GM19395 (cell line): ENCODE results near the gene PIKFYVE.
"Not testable (repeated sequence)": the region's sequence is repeated elsewhere in the genome, so short reads cannot be mapped to it uniquely, and the experiment has no call there.

Source experiments
- ATAC-seq: cut with Tn5 transposase; IDR thresholded peaks from one replicate; pipeline ENCODE4 v1.9.1; 2021; ENCODE audit warnings: mild to moderate bottlenecking, moderate library complexity; ENCODE audit not compliant: unreplicated experiment

PIKFYVE gene

DNA sequence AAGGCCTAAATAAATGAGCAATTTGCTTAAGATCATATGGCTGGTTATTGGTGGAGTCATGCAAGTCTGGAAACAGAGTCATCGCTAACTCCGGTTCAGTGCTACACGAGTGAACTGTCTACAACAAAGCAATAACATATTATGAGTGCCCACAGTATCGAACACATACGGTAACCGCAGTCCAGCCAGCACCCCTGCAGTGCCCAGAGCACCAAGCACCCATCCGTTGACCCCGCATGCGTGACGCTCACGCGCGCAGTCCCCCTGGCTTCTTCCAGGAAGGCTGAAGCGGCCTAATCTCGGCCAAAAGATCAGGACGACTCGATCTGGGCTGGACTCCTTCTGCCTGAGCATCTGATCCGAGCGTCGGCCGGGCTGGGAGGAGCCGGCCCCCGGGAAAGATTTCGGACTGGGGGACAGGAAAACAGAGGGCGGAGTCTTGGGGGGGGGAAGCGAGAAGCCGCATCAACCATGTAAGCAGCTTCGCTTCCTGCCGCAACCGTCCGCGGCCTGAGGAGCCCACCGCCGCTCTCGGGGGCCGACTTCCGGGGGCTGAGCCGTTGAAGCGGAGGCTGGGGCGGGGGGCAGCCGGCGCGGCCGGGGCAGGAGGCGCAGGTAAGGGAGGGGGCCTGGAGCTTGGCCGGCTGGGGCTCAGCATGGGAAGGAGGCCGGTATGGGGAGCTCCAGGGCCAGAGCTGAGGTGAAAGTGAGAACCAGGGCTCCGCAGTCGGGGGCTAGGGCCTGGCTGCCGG lies at the start of gene PIKFYVE:
Gene PIKFYVE (plus strand): TSS at position 455 of the 752 bp plus-strand sequence. CDS start 5,265 bp downstream, outside the sequence.
- ATAC-seq = peak; percentile 81

- ATAC-seq = not testable (repeated sequence)
These were observed 44.2 kb upstream of the PIKFYVE start for GRCh38 chr2:208221873-208222272.

GRCh38 chr2:208222351-208222750 lies 43.7 kb upstream of the PIKFYVE start:
- ATAC-seq = no peak

DNA sequence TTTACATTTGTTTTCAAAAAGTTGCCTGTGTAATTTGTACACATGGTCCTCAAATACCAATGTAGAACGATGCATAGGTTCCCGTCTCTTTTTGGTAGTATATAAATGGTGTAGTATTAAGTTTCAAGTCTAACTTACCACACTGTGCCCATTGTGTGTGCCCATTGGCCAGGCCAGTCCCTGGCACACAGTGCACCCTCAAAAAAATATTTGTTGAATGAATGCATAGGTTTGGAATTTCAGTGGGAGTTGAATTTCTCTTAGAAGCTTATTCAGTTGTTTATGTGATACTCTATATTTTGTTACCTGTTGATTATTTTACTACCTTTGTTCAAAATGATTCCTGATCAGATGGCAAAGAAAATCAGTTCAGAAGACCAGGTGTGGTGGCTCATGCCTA lies 41.3 kb upstream of the PIKFYVE start:
- no peak for ATAC-seq

GRCh38 chr2:208227581-208228232 lies 38.3 kb upstream of the PIKFYVE start:
- ATAC-seq = no peak

GRCh38 chr2:208228476-208228875 lies 37.6 kb upstream of the PIKFYVE start:
- no peak for ATAC-seq

DNA sequence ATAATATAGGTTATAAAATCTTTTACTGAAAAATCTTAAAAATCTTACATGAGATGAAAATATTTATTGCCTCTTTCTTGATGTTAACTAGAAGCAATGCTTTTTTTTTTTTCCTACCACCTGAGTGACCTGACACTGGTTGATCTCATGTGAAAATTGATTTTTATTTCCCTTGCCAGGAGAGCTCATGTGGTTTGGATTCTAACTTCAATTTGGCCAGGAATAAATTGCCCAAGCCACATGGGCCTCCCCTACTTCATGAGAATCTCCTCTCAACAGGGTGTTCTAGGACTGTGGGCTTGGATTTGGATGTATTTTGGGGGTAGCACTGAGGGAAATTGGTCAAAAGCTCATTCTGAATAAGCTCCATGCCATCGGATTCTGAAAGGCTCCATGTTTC lies 31.3 kb upstream of the PIKFYVE start:
- ATAC-seq = no peak

GRCh38 chr2:208235860-208236259 lies 30.2 kb upstream of the PIKFYVE start:
- no peak for ATAC-seq

GRCh38 chr2:208239770-208240493 lies 26.1 kb upstream of the PIKFYVE start:
- ATAC-seq = no peak

DNA sequence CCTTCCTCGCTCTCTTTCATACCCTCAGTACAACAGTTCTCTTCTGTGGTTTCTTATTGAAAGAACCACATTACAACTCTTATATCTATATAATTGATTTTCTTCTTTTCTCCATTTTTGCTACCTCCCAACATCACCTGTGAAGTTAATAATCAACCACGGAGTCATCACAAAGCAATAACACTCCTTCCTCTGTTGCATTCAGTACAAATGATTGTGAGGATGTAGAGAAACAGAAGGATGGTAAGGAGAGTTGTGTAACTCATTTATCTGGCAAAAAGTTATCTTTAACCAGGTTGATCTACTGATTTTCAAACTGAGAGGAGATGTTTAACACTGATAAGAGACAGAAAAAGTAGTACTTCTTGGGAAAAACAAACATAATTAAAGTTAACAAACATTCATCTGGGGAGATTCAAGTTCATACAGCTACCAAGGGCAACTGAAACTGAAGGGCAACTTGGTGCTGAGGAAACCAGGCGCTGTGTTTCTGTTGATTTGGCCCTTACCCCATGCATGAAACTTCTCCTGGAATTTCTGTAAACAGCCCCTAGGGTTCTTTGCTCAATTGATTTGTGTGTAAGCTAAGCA lies 25.3 kb upstream of the PIKFYVE start:
- ATAC-seq = no peak

GRCh38 chr2:208244422-208244821 lies 21.6 kb upstream of the PIKFYVE start:
- ATAC-seq = no peak

GRCh38 chr2:208245746-208246145 lies 20.3 kb upstream of the PIKFYVE start:
- ATAC-seq = no peak

GRCh38 chr2:208248601-208249000 lies 17.5 kb upstream of the PIKFYVE start:
- ATAC-seq = no peak

- no peak for ATAC-seq
These were observed 16.8 kb upstream of the PIKFYVE start for GRCh38 chr2:208249296-208249695.

DNA sequence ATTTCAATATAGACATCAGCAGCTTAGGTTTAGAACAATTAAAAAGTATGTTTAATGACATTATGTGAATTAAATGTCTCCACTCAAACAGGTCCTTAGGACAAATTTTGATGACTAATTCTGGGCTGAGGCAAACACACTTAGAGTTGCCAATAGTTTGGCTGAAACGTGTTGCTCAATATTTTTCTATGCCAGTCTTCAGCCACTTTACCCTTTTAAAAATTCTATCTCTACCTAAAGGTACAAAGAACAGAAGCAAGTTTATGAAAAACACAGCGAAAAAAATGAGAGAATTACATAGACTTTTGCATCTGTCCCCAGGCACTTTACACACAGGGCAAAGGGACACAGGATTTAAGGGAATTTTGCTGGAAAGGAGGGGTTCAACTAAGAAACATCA lies 15.7 kb upstream of the PIKFYVE start:
- no peak for ATAC-seq

DNA sequence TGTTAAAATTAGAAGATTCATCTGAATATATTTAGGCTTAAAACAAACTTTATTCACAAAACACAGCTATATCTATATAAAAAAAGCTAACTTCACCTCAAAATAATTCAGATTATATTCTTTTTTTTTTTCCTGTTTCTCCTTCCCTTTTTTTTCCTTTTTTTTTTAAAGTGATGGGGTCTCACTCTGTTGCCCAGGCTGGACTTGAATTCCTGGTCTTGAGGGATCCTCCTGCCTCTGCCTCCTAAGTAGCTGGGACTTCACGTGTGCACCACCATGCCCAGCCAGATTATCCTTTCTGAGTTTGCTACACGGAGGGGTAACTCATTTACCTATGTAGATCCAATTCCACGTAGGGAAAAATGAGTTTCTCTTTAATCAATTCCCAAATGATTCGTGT lies 15.0 kb upstream of the PIKFYVE start:
- ATAC-seq = no peak

DNA sequence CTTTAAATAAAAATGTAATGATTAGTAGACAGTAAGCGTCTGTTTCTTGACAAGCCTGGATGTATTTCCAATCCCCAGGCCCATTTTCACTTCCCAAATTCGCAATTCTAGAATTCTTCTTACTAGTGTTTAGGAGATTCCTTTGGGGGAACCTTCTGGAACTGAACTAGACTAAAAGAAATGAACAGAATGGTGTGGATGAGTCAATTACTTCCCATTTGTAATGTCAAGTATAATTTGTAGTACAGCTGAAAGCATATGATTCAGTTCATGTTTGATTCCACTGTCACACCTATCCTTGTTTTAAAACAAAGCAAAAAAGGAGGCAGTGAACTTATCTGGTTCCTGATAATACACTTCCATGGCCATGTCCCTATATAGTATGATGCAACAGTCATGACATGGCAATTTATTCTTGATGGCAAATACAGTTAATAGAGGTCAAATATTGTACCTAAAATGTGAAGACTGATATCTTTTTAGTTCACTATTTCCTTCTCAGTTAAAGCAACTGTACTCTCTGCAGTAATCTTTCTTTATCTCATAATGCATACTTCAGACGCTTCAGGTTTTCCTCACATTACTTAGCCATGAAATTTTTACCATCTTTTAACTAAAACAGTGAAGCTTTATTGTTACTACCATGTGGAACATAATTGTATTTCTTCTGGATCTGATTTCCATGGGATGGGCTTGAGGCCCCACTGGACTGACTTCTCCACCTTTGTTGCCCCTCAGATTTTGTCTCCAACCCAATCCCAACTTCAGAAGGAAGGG lies 13.2 kb upstream of the PIKFYVE start:
- ATAC-seq = no peak

GRCh38 chr2:208253600-208254117 lies 12.4 kb upstream of the PIKFYVE start:
- ATAC-seq = no peak

DNA sequence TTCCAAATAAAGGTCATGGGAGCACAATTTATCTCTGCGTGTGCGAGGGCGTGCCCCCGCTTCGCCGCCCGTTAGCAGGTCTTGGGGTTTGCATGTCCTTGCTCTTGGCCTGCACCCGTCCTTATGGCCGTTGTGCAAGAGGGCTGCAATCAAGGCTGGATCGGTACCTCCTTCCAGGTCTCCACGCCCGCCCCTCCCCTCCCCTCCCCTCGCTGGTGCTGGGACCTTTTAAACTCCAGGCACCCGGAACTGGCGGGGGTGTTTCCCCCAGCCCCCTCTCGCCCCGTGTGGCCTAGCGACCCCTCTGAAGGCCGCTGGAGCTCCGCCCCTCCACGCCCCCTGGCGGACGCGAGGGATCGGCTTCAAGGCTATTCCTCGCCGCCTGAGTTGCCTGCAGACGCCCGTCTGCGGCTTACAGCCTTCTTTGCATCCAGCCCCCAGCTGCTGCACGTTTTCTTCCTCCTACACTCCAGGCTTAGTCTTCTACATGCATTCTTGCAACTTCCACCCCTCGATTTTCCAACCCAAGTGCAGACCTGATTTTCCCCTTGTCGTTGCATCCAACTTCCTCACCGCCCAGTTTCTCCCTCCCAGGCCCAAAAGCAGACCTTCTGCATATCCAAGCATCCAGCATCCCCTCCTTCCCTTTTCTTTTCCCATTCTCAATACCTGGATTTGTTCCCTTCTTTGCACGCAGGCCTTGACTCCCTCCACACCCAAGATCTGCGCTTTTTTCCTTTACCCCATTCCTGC lies 11.8 kb upstream of the PIKFYVE start:
- ATAC-seq = peak; percentile 73
